Kidney glomerular epithelial cell (primary cell): ENCODE measurements around the gene CNTNAP1.
"Not testable (repeated sequence)": the region's sequence is repeated elsewhere in the genome, so short reads cannot be mapped to it uniquely, and the experiment has no call there.

Experiments
- DNase-seq: peaks from one replicate; lab custom pipeline; 2025; lab: John Stamatoyannopoulos, UW

The CNTNAP1 gene

DNA sequence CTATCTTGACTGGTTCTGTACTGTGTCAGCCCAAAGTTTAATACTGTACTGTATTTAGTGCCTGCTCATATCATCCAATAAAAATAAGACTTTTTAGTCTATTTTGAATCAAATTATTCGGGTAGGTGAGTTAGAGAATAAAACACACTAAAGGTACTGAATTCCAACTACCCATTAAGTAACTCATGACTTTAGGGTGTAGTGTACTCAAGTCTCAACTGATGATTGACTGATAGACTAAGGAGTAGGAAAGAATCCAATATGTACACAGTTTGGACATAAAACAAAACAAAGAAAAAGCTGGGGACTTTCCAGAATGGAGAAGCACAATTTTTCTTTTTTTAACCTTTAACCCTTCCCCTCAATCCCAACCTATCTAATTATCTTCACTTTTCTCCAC is 58.4 kb downstream of the CNTNAP1 start:
- no peak for DNase-seq

- not testable (repeated sequence) for DNase-seq
These were observed 60.6 kb downstream of the CNTNAP1 start for GRCh38 chr17:42742916-42743315.

DNA sequence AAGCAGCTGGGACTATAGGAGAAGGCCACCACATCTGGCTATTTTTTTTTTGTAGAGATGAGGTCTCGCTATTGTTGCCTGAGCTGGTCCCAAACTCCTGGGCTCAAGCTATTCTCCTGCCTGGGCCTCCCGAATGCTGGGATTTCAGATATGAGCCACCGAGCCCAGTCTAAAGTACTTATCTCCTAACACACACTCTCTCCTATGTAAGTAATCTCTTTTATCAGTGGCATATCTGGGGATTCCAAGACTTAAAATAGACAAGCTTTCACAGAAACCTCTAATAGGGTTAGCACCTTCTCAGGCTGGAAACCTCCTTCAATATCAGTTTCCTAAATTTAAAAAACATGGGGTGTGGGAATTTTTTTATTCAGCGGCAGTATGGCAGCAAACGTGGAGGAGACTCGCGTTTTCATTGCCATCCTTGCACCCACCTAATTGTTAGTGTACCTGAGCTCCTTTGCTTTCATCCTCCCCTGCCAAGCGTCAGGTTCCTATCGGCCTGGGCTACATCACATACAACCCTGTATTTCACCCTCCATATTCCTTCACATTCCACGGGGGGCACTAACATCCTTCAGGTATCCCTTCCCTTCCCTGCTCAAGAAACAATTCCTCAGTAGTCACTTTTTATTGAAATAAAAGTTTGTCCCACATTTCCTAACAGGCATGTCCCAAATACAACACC is 61.4 kb downstream of the CNTNAP1 start:
- peak; percentile 25 for DNase-seq

GRCh38 chr17:42744283-42744805 is 62.0 kb downstream of the CNTNAP1 start:
- DNase-seq = peak; percentile 14

- DNase-seq = peak; percentile 74
These were observed 62.7 kb downstream of the CNTNAP1 start, which contains the start of gene EZH1 for GRCh38 chr17:42744806-42745617. Gene EZH1 (minus strand): TSS chr17:42745040. CDS start chr17:42728941, 16,099 bp downstream.

GRCh38 chr17:42748202-42748907 is 66.0 kb downstream of the CNTNAP1 start:
- DNase-seq = no peak

GRCh38 chr17:42748908-42749798 is 66.8 kb downstream of the CNTNAP1 start:
- DNase-seq = no peak
